ENCODE results near the gene MYBPH.

The MYBPH gene

DNA sequence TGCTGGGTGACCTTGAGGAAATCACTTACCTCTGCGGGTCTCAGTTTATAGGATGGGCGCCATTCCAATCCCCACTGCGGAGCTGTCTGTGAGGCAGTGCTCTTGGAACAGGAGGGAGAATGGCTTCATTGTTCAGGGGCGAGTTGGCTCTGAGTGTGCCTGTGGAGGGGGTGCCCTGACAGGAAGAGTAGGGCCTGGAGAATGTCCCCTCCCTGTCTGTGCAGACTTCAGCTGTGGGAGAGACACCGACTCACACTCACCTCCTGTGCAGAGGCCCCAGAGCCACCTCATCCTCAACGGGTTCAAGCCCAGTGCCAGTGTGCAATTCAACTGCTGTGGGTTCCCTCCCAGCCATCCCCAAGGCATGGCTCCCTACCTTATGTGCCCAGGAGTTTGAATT, 31.0 kb downstream of the MYBPH start:
- Histone ChIP-seq H4K20me1 (ENCODE audit: insufficient read depth, low read length) (no peaks in the 10 kb centered on the region), H3K27me3 (ENCODE audit: low read depth, low read length) (peaks cover 30% of the 10 kb centered on the region), H3K4me1 (ENCODE audit: low read length) (no peaks in the 10 kb centered on the region), H3K79me2 (ENCODE audit: low read length) (no peaks in the 10 kb centered on the region), H3K9ac (ENCODE audit: low read length) (no peak overlapping the region), H3K36me3 (replicated peaks; ENCODE audit: low read depth, low read length) (no peaks in the 10 kb centered on the region), H2AFZ (ENCODE audit: low read depth, low read length) (no peak overlapping the region), H3K4me2 (ENCODE audit: low read length) (no peak overlapping the region), H3K27ac (ENCODE audit: low read length) (no peak overlapping the region), H3K4me3 (ENCODE audit: low read length) (no peak overlapping the region), H3K9me3 (ENCODE audit: insufficient read depth, low read length) (no peaks in the 10 kb centered on the region)
- TF ChIP-seq, protein P1, sequence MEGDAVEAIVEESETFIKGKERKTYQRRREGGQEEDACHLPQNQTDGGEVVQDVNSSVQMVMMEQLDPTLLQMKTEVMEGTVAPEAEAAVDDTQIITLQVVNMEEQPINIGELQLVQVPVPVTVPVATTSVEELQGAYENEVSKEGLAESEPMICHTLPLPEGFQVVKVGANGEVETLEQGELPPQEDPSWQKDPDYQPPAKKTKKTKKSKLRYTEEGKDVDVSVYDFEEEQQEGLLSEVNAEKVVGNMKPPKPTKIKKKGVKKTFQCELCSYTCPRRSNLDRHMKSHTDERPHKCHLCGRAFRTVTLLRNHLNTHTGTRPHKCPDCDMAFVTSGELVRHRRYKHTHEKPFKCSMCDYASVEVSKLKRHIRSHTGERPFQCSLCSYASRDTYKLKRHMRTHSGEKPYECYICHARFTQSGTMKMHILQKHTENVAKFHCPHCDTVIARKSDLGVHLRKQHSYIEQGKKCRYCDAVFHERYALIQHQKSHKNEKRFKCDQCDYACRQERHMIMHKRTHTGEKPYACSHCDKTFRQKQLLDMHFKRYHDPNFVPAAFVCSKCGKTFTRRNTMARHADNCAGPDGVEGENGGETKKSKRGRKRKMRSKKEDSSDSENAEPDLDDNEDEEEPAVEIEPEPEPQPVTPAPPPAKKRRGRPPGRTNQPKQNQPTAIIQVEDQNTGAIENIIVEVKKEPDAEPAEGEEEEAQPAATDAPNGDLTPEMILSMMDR (IDR thresholded peaks at IDR 0.05; ENCODE audit: low read depth, low read length): no peak
- no peak for TF ChIP-seq EZH2phosphoT487 (IDR thresholded peaks at IDR 0.05; ENCODE audit: low read depth)

DNA sequence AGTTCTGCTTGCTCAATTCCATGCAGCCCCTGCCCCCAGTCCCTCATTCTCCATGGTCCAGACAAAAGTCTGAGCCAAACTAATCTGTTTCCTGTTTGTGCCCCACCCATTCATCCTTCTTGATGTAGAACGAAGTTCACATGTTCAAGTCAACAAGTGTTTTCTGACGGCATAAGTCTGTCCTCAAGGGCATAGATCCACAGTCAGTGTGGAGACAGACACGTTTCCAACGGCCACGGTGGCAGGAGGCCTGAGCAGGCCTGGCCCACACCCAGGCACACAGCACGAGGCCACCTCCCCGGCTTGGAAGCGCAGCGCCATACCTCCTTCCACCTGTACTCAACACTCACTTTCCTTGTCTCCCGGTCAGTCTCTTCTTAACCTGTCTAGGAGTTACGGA, 32.0 kb downstream of the MYBPH start:
- no peak overlapping the region for H3K9ac ChIP-seq (ENCODE audit: low read length)
- H3K4me1 ChIP-seq (ENCODE audit: low read length): no peaks in the 10 kb centered on the region
- TF ChIP-seq, protein P1 (IDR thresholded peaks at IDR 0.05; ENCODE audit: low read depth, low read length): no peak
- no peak for TF ChIP-seq EZH2phosphoT487 (IDR thresholded peaks at IDR 0.05; ENCODE audit: low read depth)
- H3K79me2 ChIP-seq (ENCODE audit: low read length): no peaks in the 10 kb centered on the region
- no peaks in the 10 kb centered on the region for H4K20me1 ChIP-seq (ENCODE audit: insufficient read depth, low read length)
- H3K36me3 ChIP-seq (replicated peaks; ENCODE audit: low read depth, low read length): no peaks in the 10 kb centered on the region
- H3K27me3 ChIP-seq (ENCODE audit: low read depth, low read length): peaks cover 37% of the 10 kb centered on the region
- H3K9me3 ChIP-seq (ENCODE audit: insufficient read depth, low read length): no peaks in the 10 kb centered on the region
- H3K4me2 ChIP-seq (ENCODE audit: low read length): no peak overlapping the region
- no peak overlapping the region for H3K27ac ChIP-seq (ENCODE audit: low read length)
- H2AFZ ChIP-seq (ENCODE audit: low read depth, low read length): no peak overlapping the region
- no peak overlapping the region for H3K4me3 ChIP-seq (ENCODE audit: low read length)

DNA sequence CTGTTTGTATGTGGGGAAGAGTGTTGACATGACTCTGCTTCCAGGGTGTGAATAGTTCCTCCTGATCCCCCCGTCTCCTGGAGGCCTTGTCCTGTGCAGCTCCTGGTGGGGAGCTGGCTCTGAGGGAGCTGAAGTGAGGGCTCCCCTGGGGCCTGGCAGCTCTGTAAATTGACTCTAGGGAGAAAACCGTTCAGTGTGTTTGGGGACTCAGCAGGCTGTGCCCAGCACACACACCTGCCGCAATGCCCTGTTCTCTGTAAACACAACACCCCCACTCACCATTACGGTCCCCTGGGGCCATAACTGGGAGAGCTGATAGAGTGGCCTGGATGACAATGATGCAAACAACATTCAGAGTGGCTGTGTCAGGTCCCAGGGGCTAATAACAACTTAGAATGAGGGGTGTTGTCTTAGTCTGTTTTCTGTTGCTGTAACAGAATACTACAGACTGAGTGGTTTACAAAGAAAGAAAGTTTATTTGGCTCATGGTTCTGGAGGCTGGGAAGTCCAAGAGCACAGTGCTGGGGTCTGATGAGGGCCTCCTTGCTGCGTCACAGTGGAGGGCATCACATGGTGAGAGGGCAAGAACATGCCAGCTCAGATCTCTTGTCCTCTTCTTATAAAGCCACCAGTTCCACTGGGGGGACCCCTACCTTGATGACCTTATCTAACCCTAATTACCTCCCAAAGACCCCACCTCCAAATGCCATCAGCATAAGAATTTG, 32.8 kb downstream of the MYBPH start:
- Histone ChIP-seq H3K4me3 (ENCODE audit: low read length) (no peak overlapping the region), H3K9me3 (ENCODE audit: insufficient read depth, low read length) (no peaks in the 10 kb centered on the region), H3K4me1 (ENCODE audit: low read length) (no peaks in the 10 kb centered on the region), H2AFZ (ENCODE audit: low read depth, low read length) (no peak overlapping the region), H4K20me1 (ENCODE audit: insufficient read depth, low read length) (no peaks in the 10 kb centered on the region), H3K36me3 (replicated peaks; ENCODE audit: low read depth, low read length) (no peaks in the 10 kb centered on the region), H3K4me2 (ENCODE audit: low read length) (no peak overlapping the region), H3K79me2 (ENCODE audit: low read length) (no peaks in the 10 kb centered on the region), H3K9ac (ENCODE audit: low read length) (no peak overlapping the region), H3K27me3 (ENCODE audit: low read depth, low read length) (peaks cover 45% of the 10 kb centered on the region), H3K27ac (ENCODE audit: low read length) (no peak overlapping the region)
- no peak for TF ChIP-seq EZH2phosphoT487 (IDR thresholded peaks at IDR 0.05; ENCODE audit: low read depth)
- TF ChIP-seq, protein P1 (IDR thresholded peaks at IDR 0.05; ENCODE audit: low read depth, low read length): no peak

DNA sequence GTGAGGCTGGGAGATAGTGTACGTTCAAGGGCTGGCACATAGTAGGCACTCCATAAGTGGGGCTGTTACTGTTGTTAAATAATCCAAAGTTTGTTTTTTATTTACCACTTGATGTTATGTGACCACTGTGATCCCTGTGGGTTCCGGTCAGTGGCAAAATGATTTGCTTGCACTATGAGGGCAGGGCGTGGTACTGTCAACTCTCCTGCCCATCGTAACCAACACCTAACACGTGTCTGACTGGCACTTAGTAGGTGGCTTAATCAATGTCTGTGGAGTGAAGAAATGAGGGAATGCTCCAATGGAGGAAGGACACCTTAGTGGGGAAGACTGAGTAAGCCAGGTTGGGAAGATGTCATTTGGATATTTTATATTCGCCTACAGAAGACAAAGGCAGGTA, 33.5 kb downstream of the MYBPH start:
- Histone ChIP-seq H3K36me3 (replicated peaks; ENCODE audit: low read depth, low read length) (no peaks in the 10 kb centered on the region), H3K4me3 (ENCODE audit: low read length) (no peak overlapping the region), H3K27me3 (ENCODE audit: low read depth, low read length) (peaks cover 52% of the 10 kb centered on the region), H3K27ac (ENCODE audit: low read length) (no peak overlapping the region), H3K4me1 (ENCODE audit: low read length) (no peaks in the 10 kb centered on the region), H4K20me1 (ENCODE audit: insufficient read depth, low read length) (no peaks in the 10 kb centered on the region), H3K9me3 (ENCODE audit: insufficient read depth, low read length) (no peaks in the 10 kb centered on the region), H2AFZ (ENCODE audit: low read depth, low read length) (no peak overlapping the region), H3K4me2 (ENCODE audit: low read length) (no peak overlapping the region), H3K79me2 (ENCODE audit: low read length) (no peaks in the 10 kb centered on the region), H3K9ac (ENCODE audit: low read length) (no peak overlapping the region)
- TF ChIP-seq, protein P1 (IDR thresholded peaks at IDR 0.05; ENCODE audit: low read depth, low read length): no peak
- TF ChIP-seq EZH2phosphoT487 (IDR thresholded peaks at IDR 0.05; ENCODE audit: low read depth): no peak
